ENCODE measurements around the gene ACAT2.
"Not testable (repeated sequence)": the region's sequence is repeated elsewhere in the genome, so short reads cannot be mapped to it uniquely, and the experiment has no call there.

The ACAT2 gene

DNA sequence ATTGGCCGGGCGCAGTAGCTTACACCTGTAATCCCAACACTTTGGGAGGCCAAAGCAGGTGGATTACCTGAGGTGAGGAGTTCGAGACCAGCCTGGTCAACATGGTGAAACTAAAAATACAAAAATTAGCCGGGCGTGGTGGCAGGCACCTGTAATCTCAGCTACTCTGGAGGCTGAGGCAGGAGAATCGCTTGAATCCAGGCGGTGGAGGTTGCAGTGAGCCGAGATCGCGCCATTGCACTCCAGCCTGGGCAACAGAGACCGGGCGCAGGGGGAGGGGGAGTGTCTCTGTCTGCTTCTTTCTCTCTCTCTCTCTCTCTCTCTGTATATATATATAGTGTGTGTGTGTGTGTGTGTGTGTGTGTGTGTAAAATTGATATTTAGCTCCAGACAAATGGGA lies 29.3 kb upstream of the ACAT2 start:
- DNase-seq, result not testable (repeated sequence)

DNA sequence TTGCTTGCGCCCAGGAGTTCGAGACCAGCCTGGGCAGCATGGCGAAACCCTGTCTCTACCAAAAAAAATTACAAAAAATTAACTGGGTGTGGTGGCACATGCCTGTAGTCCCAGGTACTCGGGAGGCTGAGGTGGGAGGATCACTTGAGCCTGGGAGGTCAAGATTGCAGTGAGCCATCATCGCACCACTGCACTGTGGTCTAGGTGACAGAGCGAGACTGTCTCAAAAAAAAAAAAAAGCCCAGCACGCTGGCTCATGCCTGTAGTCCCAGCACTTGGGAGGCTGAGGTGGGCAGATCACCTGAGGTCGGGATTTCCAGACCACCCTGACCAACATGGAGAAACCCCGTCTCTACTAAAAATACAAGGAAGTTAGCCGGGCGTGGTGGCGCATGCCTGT lies 28.4 kb upstream of the ACAT2 start:
- not testable (repeated sequence) for DNase-seq

DNA sequence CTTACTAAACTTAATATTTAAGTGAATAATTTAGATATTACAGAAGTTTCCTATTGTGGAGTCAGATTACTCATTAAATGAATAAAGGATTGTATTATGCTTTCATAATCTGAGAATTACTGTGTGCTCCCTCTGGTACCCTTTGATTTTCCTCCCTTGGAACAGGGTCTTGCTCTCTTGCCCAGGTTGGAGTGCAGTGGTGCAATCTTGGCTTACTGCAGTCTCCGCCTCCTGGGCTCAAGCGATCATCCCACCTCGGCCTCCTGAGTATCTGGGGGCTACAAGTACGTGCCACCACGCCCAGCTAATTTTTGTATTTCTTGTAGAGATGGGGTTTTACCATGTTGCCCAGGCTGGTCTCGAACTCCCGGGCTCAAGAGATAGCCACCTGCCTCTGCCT lies 24.9 kb upstream of the ACAT2 start:
- DNase-seq, result no peak

DNA sequence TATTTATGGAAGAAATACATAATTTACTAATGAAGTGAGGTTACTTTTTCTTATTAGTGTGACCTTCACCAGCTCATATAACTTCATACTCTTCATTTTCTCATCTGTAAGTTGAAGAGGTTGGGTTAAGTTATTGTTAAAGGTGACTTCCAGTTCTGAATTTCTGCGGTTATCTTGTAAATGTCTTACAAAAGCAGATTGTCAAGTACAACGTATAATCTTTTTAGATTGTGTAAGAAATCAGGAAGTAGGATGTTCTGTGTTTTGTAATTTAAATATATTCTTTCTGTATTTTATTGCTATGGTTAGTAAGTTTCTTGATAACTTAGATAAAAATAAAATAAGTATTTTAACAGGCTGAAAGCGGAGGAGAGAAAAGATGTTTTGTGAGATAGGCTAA lies 22.5 kb upstream of the ACAT2 start:
- no peak for DNase-seq

DNA sequence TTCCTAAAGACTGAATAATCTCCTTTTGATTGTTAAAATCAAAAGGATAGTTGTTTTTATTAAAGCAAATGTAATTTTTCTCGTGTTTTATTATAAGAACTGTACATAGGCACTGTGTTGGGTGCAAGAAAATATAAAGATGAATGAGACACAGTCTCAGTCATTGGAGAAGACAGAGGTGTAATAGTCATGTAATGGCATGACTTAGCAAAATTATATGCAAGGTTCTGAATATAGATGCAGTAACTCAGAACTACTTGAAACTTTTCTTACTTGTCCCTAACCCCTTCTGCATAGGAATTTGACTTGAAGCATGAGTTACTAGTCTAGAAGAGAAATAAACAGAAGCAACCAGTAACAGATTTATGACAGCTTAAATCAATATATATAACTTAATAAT lies 19.7 kb upstream of the ACAT2 start:
- no peak for DNase-seq

DNA sequence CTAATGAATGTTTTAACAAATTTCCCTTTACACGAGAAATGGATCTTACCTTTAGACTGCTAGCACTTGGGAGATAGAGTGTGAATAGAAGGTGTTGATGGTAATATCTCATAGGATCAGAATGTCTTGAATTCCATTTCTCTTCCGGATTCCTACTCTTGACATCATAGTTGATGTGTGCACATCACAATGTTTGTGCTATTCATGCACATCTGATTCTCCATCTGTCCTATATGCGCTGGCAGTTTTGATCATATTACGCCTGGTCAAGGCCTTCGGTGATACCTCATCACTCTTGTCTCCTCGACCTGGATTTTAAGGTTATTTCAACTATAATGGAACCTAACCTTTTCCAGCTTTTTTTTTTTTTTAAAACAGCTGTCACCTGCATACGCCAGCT lies 16.8 kb upstream of the ACAT2 start:
- no peak for DNase-seq

DNA sequence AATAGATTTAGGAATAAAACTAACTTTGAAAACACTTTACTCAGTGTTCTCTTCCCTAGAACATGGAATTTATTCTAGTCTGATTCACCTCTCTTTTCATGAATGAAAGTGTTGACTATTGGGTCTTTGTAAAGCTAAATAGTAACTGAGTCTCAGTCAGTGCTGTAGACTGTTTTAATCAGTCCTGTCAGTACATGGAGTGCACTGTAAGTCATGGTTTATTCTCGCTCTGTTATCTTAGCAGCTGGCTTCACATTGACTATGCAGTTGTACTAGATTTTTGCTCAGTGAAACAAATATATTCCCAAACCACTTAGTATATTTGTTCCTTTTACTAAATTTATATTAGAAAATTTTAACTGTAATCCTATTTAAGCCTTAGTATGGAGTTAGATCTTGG lies 15.1 kb upstream of the ACAT2 start:
- no peak for DNase-seq

DNA sequence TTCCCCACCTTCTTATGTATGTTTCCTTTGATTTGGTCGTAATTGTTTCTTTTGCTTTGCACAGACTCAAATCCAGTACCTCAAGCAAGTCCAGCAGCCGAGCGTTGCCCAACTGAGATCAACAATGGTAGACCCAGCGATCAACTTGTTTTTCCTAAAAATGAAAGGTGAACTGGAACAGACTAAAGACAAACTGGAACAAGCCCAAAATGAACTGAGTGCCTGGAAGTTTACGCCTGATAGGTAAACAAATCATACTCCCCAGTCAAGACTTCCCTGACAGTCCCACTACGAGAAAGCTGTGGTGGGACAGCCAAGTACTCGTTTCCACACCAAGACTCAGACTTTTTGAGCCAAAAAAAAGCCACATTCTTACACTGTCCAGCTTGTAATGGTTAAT lies 13.7 kb upstream of the ACAT2 start:
- not testable (repeated sequence) for DNase-seq

DNA sequence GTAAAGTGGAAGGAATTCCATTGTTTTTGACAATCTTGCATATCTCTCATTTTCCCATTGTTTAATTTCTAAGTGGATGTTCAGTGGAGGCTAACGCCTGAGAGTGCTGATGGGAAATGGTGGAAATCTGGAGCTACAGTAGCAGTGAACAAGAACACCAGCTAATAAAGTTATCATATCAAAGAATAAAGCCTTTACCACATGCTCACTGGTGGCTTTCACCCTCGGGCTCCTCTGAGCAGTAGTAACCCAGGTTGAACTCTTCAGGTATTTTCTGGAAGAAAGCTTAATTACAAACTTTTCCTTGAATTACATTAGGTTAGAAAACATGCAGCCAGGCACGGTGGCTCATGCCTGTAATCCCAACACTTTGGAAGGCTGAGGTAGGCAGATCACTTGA lies 10.4 kb upstream of the ACAT2 start:
- no peak for DNase-seq

DNA sequence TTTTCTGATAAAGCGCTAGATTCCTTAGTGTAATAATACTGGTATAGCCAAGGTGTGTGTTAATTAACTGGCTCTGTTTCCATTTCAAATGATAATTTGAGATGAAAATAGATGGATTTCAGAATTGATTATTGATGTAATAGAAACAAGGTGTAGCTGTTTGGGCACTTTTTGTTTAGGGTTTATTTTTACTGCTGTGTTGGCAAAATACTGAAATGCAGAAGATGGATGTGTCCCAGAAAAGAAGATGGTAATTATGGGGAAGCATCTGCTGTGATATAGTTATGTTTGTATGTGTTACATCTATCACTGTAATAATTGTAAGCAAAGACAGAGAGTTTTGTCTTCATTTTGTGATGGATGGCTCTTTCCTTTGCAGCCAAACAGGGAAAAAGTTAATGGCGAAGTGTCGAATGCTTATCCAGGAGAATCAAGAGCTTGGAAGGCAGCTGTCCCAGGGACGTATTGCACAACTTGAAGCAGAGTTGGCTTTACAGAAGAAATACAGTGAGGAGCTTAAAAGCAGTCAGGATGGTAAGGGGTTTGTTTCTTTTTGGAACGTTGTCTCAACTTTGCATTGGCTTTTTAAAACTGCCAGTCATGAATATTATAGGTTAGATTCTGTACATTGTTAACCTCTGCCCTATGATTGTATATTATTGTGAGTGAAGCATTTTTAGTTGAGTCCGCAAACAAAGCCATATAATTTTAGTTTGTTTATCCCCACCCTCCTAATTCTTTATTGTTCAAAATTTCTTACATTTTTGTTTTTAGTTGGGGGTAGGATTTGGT lies 8.6 kb upstream of the ACAT2 start:
- DNase-seq, result no peak

DNA sequence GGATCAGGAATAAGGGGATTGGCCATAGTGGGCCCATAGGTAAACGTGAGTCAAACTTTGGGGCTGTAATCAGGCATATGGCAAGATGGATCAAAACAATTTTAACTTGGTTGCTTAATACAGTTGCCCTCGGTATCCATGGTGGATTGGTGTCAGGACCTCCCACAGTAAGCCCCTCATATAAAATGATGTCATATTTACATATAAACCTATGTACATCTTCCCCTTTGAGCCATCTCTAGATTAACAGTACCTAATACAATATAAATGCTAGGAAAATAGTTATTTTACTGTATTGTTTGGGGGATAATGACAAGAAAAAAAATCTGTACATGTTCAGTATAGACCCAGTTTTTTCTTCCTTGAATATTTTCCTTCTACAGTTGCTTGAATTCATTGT lies 7.4 kb upstream of the ACAT2 start:
- no peak for DNase-seq

DNA sequence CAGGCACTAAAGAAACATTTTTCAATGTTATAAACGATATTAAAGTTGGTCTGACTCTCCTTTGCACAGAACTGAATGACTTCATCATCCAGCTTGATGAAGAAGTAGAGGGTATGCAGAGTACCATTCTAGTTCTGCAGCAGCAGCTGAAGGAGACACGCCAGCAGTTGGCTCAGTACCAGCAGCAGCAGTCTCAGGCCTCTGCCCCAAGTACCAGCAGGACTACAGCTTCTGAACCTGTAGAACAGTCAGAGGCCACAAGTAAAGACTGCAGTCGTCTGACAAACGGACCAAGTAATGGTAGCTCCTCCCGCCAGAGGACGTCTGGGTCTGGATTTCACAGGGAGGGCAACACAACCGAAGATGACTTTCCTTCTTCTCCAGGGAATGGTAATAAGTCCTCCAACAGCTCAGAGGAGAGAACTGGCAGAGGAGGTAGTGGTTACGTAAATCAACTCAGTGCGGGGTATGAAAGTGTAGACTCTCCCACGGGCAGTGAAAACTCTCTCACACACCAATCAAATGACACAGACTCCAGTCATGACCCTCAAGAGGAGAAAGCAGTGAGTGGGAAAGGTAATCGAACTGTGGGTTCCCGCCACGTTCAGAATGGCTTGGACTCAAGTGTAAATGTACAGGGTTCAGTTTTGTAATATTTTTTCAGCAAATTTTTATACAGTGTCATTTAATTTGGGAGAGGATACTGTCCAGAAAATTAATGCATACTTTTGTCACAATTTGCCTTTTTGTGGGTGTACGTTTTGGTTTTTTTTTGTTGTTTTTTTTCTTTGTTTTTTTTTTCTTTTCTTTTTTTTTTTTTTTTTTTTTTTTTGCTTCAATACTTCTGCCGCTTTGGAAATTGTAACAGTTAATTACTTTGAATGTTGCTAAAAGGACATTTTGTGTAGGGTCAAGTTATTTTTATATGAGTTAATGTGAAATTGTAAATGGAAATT lies 6.6 kb upstream of the ACAT2 start:
- DNase-seq, result no peak

DNA sequence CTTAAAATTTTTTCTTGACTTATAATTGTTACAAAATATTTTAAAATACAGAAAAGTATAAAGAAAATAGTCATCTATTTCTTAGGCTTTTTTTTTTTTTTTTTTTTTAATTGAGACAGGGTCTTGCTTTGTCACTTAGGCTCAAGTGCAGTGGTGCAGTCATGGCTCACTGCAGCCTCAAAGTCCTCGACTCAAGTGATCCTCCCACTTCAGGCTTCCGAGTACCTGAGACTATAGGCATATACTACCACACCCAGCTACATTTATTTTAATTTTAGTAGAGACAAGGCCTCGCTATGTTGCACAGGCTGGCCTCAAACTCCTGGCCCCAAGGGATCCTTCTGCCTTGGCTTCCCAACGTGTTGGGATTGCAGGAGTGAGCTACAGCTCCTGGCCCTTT lies 5.3 kb upstream of the ACAT2 start:
- DNase-seq, result no peak

DNA sequence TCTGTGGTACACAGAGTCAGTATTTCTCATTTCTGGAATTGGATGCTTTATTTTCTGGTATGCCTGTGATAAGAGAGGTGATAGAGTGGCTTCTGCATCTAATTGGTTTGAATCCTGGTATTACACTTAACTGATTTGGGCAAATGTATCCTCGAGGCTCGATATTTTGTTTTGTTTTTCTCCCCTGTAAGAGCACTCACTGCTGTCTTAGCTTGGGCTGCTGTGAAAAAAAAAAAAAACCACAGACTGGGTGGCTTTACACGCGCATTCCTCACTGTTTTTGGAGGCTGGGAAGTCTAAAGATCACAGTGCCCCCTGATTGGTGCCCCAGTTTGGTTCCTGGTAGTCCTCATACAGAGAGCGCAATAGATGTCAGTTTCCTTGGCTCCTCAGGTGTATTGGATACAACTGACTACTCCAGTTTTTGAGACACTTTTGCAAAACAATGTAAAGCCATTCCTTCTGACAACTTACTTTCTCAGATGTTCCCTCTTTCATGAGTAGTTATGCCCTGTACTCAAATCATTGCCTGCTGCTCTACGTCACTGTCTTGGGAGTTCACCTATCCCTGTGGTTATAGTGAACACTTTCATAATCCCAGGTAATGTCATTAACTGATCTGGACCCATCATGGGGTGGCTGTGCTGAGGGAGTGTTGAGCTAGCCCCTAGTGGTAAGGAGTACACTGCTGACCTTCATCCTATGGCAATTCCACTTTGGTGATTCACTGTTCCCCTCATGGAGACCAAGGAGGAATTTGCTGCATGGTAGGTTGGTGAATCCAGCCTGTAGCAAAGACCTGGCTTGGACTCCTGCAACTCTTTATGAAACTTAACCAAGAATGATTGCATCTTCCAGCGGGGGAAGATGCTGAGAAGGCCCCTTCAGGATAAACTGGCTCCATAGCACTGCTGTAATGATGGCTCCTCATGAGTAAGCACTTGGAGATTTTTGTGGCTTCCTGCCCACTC lies 3.5 kb upstream of the ACAT2 start:
- DNase-seq, result no peak

DNA sequence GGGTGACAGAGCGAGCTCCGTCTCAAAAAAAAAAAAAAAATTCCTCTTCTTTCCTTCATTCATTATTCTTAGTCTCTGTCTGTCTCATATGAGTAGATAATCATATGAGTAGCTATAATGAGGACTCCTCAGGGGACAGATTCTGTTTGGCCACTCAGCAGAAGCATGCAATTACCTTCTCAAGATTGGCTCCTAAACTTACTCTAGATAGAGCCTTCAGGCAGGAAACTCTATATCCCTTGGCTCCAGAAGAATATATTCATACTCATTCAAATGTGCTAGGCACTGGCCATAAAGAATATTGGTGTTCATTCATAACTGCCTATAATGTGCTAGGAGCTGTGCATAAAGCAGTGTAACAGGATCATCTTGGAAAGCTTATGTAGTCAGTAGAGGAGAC lies 2.2 kb upstream of the ACAT2 start:
- no peak for DNase-seq

DNA sequence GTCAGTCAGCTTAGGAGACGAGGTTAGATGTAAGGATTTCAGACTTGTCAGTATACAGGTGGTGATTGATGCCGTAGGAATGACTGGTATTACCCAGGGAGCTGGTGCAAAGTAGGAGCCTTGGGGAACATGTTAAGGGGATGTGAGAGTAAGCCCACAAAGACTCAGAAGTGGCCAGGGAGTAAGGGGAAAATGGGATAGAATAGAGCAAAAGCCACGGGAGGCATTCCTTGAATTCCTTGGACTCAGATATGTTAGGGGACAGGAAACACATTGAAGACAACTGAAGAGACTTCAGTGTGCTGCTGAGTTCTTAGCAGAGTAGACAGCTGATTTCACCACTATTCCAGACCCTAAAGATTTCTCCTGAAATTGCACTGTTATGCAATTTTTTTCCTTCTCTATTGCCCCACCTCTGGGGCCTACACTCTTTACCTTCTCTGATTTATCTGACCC lies 1.2 kb upstream of the ACAT2 start:
- DNase-seq, result no peak

DNA sequence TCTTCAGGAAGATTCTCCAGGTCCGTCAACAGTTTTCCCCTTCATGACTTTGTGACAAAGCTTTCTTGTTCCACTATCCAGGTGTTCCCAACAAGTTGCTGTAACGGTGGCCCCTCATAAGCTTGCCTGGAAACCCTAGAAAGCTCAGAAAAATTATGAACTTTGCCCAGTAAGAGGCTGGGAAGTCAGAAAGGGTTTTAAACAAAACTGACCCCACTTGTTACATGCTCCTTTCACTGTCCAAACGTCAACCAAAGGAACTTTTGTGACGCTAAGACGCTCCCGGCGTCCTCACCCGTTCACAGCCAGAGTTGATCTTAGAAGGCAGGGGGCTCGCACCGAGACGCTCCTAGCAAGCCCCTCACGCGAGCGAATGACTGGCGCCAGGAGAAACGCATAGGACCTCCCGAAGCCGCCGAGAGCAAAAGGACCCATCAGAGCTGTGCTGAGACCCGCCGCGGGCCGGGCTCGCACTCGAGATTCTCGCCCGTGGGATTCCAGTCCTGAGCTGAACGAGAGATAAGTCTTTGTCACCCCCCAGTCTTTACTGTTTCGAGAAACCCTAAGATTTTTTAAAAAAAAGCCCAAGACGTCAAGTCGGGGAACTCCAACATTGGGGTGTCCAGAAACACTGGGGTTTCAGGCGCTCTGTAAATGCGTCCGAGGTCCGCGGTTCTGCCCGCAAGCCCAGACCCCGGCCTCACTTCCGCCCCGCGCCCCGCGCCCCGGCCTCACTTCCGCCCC lies 544 bp upstream of the ACAT2 start:
- DNase-seq, result no peak

DNA sequence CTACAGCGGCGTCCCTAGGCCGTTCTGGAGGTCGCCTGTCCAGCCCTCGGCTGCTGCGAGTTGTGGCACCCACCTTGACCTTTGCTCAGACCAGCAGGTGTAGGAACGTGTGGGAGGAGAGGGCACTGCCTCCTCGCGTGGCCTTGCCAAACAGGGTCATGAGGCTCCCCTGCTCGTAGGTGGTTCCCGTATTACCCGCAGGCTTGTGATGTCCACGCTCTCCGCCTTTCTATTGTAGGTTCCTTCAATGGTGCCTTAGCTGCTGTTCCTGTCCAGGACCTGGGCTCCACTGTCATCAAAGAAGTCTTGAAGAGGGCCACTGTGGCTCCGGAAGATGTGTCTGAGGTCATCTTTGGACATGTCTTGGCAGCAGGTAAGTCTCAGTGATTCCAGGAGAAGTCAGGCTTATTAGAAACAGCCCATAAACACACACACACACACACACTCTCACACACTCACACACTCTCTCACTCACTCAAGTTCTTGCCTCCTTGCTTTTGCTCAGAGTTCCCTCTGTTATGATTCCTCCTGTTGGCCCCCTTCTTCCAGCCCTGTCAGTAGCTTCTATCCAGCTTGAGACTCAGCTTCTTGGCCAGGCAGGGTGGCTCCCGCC lies 942 bp downstream of the ACAT2 start:
- peak; percentile 6 for DNase-seq

DNA sequence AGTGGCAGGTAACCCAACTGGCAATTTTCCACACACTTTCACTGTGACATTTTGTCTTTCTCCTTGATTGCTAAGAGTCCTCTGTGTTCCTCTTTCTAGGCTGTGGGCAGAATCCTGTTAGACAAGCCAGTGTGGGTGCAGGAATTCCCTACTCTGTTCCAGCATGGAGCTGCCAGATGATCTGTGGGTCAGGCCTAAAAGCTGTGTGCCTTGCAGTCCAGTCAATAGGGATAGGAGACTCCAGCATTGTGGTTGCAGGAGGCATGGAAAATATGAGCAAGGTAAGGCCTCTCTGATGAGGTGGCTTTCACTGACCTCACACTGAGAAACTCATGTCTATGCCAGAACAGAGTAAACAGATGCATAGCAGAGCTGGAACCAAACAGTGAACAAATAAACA lies 5.1 kb downstream of the ACAT2 start:
- no peak for DNase-seq

DNA sequence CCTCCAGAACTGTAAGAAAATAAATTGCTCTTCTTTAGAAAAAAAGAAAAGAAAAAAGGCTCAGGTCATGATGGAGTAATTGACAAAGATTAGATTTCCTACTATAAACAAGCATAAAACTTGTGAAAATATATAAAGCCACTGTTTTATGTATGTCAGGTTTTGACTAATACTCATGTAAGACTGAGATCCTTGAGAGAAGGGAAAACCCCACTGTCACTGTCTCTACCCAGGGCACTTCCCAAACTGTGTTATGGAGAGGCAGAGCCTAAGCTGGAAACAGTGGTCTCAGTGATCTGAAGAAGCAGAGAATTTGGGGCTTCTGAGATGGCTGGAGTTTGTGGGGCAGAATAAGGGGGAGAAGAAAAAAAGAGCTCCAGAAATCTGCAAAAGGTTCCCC lies 7.6 kb downstream of the ACAT2 start:
- no peak for DNase-seq

DNA sequence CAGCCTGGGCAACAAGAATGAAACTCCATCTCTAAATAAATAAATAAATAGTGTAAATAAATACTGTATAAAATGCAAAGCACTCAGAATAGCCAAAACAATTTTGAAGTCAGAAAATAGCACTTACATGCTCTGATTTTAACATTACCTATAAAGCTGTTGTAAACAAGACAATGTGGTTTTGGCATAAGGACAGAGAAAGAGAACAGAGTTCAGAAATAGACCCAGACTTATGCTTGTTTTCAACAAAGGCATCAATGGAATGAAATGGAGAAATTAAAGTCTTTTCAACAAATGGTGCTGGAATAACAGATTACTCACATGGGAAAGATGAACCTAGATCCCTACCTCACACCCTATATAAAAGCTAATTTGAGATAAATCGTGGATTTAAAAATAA lies 10.4 kb downstream of the ACAT2 start:
- DNase-seq, result no peak
